ENCODE results near the gene HES1.

HES1 gene

GRCh38 chr3:194102436-194102835 lies 33.5 kb upstream of the HES1 start:
- no peak for DNase-seq (ENCODE audit: low spot score)

GRCh38 chr3:194103505-194103904 lies 32.4 kb upstream of the HES1 start:
- DNase-seq (ENCODE audit: low spot score): no peak

- no peak for DNase-seq (ENCODE audit: low spot score)
These were observed 31.8 kb upstream of the HES1 start for GRCh38 chr3:194103983-194104751.

GRCh38 chr3:194105292-194105691 lies 30.7 kb upstream of the HES1 start:
- DNase-seq (ENCODE audit: low spot score): no peak

GRCh38 chr3:194107107-194107506 lies 28.8 kb upstream of the HES1 start:
- DNase-seq (ENCODE audit: low spot score): no peak

GRCh38 chr3:194109192-194109863 lies 26.6 kb upstream of the HES1 start:
- DNase-seq (ENCODE audit: low spot score): no peak

GRCh38 chr3:194110483-194110882 lies 25.5 kb upstream of the HES1 start:
- DNase-seq (ENCODE audit: low spot score): no peak

GRCh38 chr3:194111336-194111735 lies 24.6 kb upstream of the HES1 start:
- no peak for DNase-seq (ENCODE audit: low spot score)

GRCh38 chr3:194112120-194113106 lies 23.5 kb upstream of the HES1 start:
- no peak for DNase-seq (ENCODE audit: low spot score)

GRCh38 chr3:194114123-194114522 lies 21.8 kb upstream of the HES1 start:
- no peak for DNase-seq (ENCODE audit: low spot score)

GRCh38 chr3:194117104-194117845 lies 18.7 kb upstream of the HES1 start:
- DNase-seq (ENCODE audit: low spot score): no peak

GRCh38 chr3:194118920-194119319 lies 17.0 kb upstream of the HES1 start:
- no peak for DNase-seq (ENCODE audit: low spot score)

- no peak for DNase-seq (ENCODE audit: low spot score)
These were observed 15.9 kb upstream of the HES1 start for GRCh38 chr3:194119831-194120590.

- DNase-seq (ENCODE audit: low spot score): no peak
These were observed 14.9 kb upstream of the HES1 start for GRCh38 chr3:194120789-194121770.

- DNase-seq (ENCODE audit: low spot score): no peak
These were observed 13.9 kb upstream of the HES1 start for GRCh38 chr3:194121891-194122631.

GRCh38 chr3:194123726-194124125 lies 12.2 kb upstream of the HES1 start:
- no peak for DNase-seq (ENCODE audit: low spot score)

- DNase-seq (ENCODE audit: low spot score): no peak
These were observed 11.8 kb upstream of the HES1 start for GRCh38 chr3:194124193-194124592.

- DNase-seq (ENCODE audit: low spot score): no peak
These were observed 10.5 kb upstream of the HES1 start for GRCh38 chr3:194125442-194125841.

GRCh38 chr3:194126790-194127189 lies 9.2 kb upstream of the HES1 start:
- no peak for DNase-seq (ENCODE audit: low spot score)

All from cerebellar cortex (tissue), 1 donor.